Stimulated activated CD8-positive, alpha-beta memory T cell treated with anti-CD3 and anti-CD28 coated beads, Interleukin-15, amount 100 ng/mL, for 48 hours (primary cell): ENCODE data around the gene XCL2.
"Not testable (repeated sequence)": the region's sequence is repeated elsewhere in the genome, so short reads cannot be mapped to it uniquely, and the experiment has no call there.

ENCODE experiments used
- DNase-seq, 2 donors: peaks; one replicate each; pipeline ENCODE4 v3.0.0-alpha.2; 2020; ENCODE audit warnings: low read depth in 2 of 2

Gene XCL2, protein sequence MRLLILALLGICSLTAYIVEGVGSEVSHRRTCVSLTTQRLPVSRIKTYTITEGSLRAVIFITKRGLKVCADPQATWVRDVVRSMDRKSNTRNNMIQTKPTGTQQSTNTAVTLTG

DNA sequence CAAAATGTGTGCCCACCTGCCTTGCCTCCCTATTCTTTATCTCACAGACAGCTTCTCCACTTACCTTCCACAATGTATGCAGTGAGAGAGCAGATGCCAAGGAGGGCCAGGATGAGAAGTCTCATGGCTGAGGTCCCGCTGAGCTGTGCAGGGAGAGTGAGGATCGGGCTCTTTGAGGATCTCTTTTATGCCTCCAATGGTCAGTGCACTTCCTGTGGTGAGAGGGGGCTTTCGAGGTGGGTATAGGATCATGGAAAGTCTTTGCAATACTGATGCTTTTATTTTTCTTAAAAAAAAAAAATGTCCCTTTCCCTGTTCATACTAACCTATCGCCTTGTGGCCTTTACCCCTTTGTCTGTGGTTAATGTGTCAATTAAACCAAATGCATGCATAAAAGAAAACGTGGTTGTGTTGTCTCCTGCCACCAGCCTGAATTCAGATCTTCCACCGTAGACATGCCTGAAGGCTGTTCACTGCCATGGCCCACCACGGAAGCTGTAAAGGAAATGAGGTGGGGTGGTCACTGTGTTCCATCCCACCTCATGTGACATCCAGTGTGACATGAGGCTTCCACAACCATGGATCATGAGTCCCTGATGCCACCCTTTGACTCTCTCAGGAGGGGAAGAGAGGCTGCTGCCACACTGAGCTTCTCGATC lies at the start of gene XCL2:
Gene XCL2, minus strand, starts transcription at position 158 of the 659 bp plus-strand sequence. Its CDS starts 33 bp downstream, at position 125.
- DNase-seq, result not testable (repeated sequence)

DNA sequence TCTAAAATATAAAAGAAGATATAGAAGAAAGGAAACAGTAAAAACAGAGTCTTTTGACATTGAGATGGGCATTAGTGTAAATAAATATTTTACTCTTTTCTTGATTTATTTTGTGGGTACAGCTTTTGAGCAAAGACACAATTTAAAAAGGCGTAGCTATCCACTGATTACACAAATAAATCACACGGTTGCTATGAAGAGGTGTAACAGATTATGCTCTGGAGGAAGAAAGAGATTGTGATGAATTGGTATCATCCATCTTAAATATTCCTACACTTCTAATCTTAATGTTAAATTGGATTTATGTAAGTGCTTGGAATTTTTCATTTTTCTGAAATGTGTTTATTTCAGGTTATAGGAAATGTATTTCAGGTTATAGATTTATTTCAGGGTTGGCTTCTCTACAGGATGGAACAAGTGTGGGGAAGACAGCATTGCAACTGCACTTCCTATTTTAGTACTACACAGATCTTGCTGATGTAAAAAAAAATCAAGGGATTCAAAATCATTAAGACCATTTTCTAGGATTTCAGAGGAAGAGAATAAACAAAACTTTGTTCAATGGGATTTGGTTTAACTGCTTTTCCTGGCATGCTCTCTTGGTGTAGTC lies 47.9 kb upstream of the XCL2 start:
- DNase-seq, result no peak

DNA sequence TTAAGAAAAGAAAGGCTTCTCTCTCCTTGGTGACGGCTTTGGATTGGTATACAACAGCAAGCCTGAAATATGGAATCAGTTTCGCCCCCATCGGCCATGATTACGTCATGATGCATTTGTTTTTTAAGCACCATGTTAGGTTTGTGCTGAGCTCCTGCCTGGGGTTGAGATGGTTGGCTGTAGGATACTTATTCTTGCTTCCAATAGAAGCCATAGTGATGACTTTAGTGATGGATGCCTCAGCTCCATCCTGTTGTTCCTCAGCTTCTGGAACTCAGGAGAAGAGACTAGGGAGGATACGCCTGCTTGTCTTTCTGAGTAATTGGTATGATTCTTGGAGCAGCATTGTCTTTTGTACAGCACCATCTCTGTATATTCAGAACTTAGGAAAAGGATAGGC lies 47.3 kb upstream of the XCL2 start:
- no peak for DNase-seq

DNA sequence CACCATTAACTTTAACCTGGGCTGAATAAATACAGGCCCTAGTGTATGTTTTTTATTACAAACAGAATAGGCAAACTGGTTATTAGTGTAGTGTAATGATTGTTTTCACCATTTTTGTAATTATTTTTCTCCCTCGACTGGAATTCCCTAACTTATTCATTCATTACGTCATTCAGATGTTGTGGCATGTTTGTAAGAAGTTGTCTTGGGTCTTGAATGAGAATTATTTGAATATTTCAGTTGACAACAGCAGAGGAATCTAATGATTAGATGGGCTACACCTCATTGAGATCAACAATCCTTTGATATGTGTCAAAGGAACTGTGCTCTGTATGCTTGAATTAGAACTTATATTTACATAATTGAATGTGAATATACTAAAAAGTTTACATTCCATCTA lies 45.4 kb upstream of the XCL2 start:
- no peak for DNase-seq

DNA sequence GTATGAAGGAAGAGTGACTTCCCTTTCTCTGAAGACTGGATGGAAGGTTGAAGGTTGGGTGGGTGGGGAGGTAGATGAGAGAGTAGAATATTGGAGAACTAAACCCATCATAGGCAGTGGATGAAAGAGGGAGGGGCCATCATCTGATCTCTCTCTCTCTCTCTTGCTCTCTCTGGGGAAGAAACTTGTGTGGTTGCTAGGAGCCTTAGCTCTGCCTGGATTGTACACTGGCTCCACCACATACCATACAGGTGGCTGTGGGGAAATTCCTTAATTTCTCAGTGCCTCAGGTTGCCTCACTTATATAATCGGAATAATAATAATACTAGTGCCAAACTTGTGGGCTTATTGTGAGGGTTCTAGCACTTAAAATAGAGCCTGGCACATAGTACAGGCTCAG lies 42.1 kb upstream of the XCL2 start:
- no peak for DNase-seq

DNA sequence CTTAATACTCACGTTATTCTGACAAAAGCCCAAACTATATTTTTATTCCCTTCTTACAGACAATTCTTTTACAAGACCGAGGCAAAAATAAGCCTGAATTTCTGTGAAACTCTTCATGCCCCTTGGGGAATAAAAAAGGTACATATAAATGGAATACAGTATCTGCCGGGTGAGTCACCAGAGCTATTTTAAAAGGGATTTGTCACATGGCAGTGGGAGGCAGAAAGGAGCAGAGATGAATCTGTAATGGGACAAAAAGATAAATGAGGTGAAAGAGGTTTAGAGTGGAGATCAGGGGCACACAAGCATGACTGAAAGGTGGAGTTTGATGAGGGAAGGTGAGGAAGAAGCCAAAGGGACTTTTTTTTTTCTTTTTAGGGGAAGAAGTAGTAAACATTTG lies 41.4 kb upstream of the XCL2 start:
- DNase-seq, result no peak

DNA sequence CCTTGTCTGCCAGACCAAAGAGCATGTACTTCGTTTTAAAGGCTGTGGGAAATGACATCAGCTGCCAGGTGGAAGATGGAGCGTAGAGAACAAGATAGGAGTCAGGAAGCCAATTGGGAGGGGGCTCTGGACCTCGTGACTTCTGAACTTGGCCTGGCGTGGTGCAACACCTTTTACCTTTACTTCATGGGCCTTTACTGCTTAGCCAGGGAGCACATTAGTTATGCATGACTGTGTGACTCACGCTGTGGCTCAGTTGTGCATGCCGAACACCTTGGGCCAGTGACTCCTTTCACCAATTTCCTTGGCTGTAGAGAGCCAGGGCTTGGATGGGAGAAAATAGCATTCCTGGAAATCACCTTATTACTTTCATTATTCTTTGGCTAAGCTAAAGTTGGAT lies 39.8 kb upstream of the XCL2 start:
- DNase-seq, result no peak

DNA sequence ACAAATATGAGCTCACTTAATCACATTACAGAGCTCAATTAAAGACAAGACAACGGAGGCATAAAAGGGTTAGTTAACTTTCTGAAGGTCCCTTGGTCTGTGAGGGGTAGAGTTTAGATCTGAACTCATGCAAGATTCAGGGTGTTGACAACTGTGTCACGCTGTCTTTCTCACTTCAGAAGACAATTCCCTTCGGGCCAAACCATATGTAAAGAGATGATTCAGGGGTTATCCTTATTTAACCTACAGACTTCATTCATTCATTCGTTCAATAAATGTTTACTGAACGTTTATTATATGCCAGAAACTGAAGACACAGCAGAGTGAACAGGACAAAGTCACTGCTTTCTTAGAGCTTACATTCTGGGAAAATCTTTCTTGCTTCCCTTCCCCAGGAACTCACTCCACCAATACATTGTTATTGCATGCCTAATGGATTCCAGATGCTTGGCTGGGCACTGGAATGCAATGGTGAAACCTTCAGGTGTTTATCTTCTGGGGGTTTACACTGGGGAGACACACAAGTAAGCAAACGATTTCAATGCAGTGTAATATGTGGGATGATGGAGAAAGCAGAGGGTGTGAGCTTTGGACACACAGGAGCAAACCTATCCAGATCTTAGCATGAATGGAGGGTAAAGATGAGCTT lies 39.0 kb upstream of the XCL2 start:
- DNase-seq, result no peak

DNA sequence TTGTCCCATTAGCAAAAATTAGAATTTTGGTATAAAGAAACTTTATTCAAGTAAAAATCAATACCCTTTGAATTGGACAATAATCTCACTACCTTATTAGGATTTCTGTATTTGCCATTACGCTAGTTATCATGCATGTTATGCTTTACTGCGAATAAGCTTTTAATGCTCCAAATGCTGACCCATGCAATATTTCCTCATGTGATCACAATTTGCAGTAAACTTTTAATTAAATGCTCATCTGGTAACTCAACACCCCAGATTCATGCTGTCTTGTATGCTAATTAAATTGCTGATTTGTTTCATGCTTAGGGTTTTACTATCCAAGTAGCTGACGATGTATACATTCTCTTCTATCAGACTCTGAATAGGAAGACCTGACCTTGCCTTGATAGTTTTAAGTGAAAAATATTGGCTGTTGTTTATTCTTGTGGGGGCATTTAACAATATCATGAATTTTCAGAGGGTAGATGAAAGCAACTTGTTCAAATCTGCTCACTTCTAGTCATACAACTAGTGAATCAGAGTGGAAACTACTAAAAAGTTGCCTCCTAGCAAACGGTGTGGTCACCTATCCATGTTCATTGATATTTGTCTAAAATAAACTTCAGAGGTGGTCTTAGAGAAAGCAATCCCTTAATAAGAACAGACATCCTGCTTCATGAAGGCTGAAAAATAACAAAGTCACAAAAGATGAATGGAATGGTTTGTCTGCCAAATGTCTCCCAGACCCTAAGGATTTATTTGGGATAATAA lies 38.2 kb upstream of the XCL2 start:
- no peak for DNase-seq

DNA sequence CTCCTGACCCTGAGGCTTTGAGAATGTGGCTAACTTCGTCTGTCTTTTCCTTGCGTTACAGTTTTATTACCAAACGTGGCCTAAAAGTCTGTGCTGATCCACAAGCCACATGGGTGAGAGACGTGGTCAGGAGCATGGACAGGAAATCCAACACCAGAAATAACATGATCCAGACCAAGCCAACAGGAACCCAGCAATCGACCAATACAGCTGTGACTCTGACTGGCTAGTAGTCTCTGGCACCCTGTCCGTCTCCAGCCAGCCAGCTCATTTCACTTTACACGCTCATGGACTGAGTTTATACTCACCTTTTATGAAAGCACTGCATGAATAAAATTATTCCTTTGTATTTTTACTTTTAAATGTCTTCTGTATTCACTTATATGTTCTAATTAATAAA lies 37.2 kb upstream of the XCL2 start:
- not testable (repeated sequence) for DNase-seq

DNA sequence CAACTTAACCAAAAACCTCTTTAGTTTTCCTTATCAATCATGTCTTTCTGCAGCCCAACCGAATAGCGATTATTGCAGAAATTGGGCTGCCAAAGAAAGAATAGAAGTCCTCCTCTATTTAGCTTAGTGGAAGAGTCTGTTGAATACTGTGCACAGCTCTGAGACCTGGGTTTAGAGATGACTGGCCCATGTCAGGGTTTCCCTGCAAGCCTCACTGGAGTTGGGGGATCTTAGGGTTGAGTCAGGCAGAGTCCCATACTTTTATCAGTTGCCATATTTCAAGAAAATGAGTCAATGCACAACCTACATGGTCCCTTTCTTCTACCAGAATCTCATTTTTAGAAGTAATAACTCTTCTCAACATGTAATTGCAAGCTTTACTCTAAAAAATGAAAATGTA lies 36.5 kb upstream of the XCL2 start:
- DNase-seq, result not testable (repeated sequence)

DNA sequence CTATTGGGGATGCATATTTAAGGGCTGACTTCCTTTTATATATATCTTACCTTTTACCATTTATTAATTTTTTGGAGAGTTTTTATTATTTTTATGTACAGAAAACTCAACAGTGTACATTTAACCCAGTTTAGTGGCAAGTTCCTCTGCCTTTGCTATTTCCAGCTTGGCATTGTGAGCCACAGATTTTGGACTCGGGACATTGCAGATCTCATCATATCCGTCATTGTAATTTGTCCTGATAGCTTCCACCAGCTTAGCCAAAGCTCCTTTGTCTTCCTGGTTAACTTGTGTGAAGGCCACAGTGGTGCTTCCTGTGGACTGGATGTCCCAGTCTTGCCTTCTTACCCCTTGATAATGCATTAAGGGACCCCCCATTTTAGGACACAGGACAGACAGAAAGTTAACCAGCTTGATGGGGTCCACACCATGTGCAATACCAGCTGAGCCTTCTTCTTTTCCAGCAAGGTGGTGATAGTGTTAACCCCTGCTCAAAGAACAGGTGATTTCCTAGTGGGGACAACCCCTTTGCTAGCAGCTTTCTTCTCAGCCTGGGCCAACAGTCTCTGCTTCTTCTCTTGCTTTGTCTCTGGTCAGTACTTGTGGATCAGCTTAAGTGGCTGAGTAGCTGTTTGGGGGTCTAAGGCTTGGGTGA lies 34.9 kb upstream of the XCL2 start:
- not testable (repeated sequence) for DNase-seq

DNA sequence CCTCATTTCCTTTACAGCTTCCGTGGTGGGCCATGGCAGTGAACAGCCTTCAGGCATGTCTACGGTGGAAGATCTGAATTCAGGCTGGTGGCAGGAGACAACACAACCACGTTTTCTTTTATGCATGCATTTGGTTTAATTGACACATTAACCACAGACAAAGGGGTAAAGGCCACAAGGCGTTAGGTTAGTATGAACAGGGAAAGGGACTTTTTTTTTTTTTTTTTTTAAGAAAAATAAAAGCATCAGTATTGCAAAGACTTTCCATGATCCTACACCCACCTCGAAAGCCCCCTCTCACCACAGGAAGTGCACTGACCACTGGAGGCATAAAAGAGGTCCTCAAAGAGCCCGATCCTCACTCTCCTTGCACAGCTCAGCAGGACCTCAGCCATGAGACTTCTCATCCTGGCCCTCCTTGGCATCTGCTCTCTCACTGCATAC lies 32.5 kb upstream of the XCL2 start, which contains the start of gene XCL1:
Gene XCL1, plus strand, starts transcription at position 361 of the 444 bp plus-strand sequence. Its CDS starts 33 bp downstream, at position 394.
- peak in 1 of 2 donors; percentile 40 for DNase-seq

DNA sequence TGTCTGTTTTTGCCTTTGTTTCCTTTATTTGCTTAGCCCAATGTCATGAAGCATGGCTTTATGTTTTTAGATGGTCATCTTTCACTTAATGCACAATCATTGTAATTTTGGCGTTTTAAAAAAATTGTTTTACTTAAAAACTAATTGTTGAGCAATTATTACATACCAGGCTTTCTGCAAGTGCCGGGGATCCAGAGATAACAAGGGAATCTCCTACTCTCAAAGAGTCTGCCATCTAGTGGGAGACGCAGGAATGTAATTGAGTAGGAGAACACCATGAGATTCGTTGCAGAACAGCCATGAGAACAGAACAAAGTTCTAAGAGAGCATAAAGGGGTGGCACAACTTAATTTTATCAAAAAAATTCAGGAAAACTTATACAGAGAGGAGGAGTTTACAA lies 30.4 kb upstream of the XCL2 start:
- not testable (repeated sequence) for DNase-seq

DNA sequence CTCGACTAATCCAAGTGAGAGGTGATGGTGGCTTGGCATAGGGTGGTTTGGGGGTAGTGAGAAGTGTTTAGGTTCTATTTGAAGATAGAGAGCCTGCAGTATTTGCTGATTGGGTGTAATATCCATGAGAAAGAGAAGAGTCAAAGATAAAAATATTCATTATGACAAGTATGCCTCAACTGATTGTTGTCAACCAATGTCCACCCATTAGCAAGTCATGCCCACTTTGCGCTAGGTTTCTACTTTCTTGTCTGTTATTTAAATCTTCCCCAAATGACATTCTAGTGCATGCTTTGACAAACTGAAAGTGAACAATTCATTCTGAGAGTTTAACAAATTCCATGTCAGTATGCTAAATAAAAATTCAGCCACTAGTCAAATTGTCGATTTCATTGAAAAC lies 28.8 kb upstream of the XCL2 start:
- no peak for DNase-seq

DNA sequence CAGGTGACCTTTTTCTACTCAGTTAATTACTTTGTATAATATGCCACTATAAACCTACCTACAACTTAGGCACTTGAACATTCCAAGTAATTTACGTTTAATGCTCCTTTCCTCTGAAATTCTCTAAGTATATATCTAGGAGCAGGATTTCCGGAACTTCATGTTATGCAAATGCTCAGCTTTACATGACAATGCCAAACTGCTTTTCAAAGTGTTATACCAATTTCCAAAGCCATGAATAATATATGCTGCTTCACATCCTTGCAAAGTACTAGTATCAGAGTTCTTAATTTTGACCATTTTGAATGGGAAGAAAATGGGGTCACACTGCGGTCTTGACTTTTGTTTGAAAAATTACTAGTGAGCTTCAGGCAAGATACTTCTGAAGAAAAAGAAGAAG lies 26.9 kb upstream of the XCL2 start:
- no peak for DNase-seq

DNA sequence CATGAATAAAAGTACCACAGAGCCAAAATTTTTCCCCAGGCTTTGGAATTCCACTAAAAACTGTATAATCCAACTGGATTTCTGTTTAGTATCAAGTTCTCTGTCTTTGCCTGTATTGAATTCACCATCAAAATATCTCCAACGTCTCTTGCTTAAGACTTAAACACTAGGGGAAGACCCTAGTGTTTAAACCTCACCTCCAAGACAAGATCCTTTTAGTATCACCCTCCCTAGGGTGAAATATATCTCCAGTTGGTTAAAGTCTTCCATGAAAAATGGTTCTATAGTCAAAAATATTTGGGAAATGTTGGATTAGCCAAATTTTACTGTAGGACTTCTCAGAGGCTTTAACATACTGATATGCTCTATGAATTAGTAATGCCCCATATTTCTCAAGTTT lies 24.5 kb upstream of the XCL2 start:
- DNase-seq, result no peak

DNA sequence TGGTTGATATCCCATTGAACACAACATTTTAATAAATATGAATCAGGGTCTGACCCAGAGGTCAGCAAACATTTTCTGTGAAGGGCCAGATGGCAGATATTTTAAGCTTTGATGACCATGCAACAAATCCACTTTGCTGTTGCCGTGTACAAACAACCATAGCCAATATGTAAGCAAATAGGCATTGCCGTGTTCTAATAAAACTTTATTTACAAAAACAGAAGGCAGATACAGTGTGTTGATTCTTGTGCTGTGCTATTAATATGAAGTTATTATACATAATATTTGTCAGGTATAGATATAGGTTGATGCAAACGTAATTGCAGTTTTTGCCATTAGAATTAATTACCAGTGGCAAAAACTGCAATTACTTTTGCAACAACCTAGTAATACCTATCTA lies 23.8 kb upstream of the XCL2 start:
- no peak for DNase-seq

DNA sequence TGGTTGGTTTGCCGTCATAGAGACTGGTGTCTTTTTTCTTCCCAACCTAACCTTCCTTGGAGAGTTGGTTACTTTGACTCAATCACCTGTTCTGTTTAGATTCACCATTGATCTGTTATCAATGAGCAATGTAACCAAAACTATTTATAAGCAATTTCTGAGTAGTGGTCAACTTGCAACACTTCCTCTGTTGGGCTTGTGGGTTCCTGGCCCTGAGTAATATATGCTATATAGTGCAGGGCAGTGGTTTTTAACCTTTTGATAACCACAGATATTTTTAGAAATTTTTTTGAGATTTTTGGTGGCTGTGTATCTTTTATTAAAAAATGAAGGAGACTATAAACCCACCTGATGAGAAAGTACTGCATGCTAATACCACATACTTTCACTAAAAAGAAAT lies 23.2 kb upstream of the XCL2 start:
- DNase-seq, result no peak

DNA sequence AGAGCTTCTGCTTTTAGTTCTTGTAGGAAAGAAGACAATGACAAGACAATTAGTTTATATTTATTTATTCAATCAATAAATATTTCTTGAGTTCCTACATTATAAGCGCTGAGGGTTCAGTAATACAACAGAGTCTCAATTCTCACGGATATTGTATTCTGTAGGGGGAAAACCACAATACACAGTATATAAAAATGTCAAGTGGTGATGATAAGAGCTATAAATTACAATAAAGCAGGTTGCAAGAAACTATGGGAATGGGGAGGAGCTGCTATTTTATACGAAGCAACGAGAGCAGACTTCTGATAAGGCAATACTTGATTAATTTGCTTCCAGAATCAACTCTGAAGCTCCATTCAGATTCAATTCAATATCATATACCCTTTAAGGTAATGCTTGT lies 22.0 kb upstream of the XCL2 start:
- no peak for DNase-seq

DNA sequence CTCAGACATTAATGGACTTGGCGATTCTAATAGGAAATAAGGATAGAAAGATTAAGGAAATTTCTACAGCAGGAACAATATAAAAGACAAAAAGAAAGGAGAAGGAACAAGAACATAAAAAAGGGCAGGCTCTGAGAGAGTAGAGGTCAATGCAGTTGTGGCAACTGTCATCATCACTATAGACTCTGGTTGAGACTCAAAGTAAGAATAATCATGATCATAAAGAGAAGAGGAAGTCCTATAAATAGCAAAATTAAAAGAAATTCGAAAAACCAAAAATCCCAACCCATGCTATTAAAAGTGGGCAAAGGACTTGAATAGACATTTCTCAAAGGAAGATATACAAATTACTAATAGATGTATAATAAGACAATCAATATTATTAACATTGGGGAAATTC lies 18.2 kb upstream of the XCL2 start:
- no peak for DNase-seq

DNA sequence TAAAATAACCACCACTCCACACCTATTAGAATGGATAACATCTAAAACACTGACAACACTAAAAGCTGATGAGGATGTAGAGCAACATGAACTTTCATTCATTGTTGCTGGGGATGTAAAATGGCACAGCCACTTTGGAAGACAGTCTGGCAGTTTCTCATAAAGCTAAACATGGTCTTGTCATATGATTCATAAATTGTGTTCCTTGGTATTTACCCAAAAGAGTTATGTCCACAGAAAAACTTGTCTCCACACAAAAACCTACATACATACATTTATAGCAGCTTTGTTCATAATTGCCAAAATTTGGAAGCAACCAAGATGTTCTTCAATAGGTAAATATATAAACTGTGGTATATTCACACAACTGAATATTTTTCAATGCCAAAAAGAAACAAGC lies 16.6 kb upstream of the XCL2 start:
- DNase-seq, result no peak
